Progenitor cell of endocrine pancreas (in vitro differentiated cells): ENCODE data around the gene DNAH7. TPM values are rescaled to one million over a fixed set of nuclear protein-coding genes. Genes with fewer than 3 reads are reported as not detected.
A peak's percentile ranks its signal among the peaks of the same experiment; 100 is the strongest.

ENCODE experiments used
- DNase-seq: peaks from one replicate; pipeline ENCODE4 v3.0.0; 2021; ENCODE audit warnings: low spot score; ENCODE audit not compliant: unreplicated experiment
- H3K27ac Mint-ChIP-seq: 2 replicates; pipeline ENCODE4 v1.8.0; 2021; ENCODE audit warnings: mild to moderate bottlenecking, moderate library complexity, mixed read lengths
- H3K27me3 Mint-ChIP-seq: 2 replicates; pipeline ENCODE4 v1.8.0; 2021; ENCODE audit warnings: mixed read lengths
- H3K36me3 Mint-ChIP-seq: 2 replicates; pipeline ENCODE4 v1.8.0; 2022; ENCODE audit warnings: mixed read lengths; ENCODE audit not compliant: insufficient read depth
- H3K4me1 Mint-ChIP-seq: 2 replicates; pipeline ENCODE4 v1.8.0; 2021; ENCODE audit warnings: low read depth, mixed read lengths
- H3K4me3 Mint-ChIP-seq: 2 replicates; pipeline ENCODE4 v1.8.0; 2021; ENCODE audit warnings: low read depth, mild to moderate bottlenecking, moderate library complexity, mixed read lengths
- H3K9me3 Mint-ChIP-seq: 2 replicates; pipeline ENCODE4 v1.8.0; 2021; ENCODE audit warnings: low read depth, mixed read lengths
- CTCF ChIP-seq: fragments of 200-600 bp; sonication (generic); IDR thresholded peaks from one replicate; pipeline ENCODE4 v1.5.0; 2021; ENCODE audit warnings: antibody characterized with exemption, mild to moderate bottlenecking; ENCODE audit not compliant: unreplicated experiment
- long read RNA-seq: library from polyadenylated mRNA; unstranded; transcript quantifications from one replicate; pipeline ENCODE4 v2.0.0, GENCODE V29; 2020
- total RNA-seq: library from RNA; stranded (reverse); gene quantifications from 2 replicates; pipeline ENCODE4 v1.2.1, GENCODE V29; 2021

Gene DNAH7
- 5.7 and 5.9 TPM in 2 replicates for total RNA-seq
- long read RNA-seq, partial matches to known transcripts: 8 of 14 reads
- long read RNA-seq, other reads (novel, unspliced or antisense): 6 of 14 reads

DNA sequence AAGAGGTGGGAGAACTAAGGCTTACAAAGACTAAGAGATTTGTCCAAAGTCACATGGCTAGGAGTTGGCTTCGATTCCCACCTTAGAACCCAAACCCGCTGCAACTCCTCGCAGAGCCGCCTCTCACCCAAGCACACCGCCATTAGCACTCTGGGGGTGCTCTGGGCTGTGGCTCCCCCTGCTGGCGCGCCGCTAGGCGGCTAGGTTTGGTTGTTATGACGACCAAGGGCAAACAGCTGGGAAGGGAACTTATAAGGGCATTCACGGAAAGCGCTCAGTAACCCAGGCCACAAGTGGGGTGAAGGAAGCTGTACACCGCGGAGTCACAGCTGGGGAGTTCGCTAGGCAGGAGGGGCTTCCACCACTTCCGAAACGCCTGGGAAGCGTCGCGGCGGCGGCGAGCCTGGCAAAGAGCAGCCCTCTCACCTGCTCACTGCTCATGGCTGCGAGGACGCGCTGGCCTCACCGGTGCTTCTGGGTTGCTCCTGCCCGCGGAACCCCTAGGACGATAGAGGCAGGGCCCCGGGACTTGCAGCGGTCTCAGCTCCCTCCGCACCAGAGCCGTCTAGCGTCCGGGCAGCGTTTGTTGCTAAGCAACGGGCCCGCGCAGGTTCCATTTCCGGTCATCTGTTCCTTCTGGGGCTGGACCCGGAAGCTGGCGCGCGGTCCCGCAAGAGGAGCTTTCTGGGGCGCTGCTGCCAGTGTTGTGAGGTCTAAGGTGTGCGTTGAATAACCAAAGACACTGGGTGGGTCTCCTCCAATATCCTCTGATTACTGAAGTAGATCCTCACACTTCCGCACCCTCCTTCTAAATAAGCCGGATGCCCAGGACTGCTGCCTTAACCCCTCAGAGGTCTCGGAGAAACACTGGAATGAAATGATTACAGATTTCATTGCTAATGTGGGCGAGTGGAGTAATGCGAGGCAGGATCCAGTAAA, at the start of gene DNAH7:
Gene DNAH7 (minus strand): TSS at position 567 of the 939 bp plus-strand sequence. CDS start 126 bp downstream, at position 441.
- Mint-ChIP-seq H3K27me3 (no peaks in the 10 kb centered on the region), H3K4me3 (peak within 1 kb of the TSS; percentile 95), H3K4me1 (peaks cover 3% of the 10 kb centered on the region), H3K36me3 (no peaks in the 10 kb centered on the region), H3K9me3 (peaks cover 3% of the 10 kb centered on the region), H3K27ac (peak within 1 kb of the TSS; percentile 94)
- DNase-seq: peak; percentile 80
- TF ChIP-seq CTCF: peak; percentile 97

- peaks cover 16% of the 10 kb centered on the region for H3K4me1 Mint-ChIP-seq
- H3K4me3 Mint-ChIP-seq: no peak overlapping the region
- no peak for TF ChIP-seq CTCF
- no peaks in the 10 kb centered on the region for H3K36me3 Mint-ChIP-seq
- H3K9me3 Mint-ChIP-seq: no peaks in the 10 kb centered on the region
- H3K27me3 Mint-ChIP-seq: no peaks in the 10 kb centered on the region
- no peak overlapping the region for H3K27ac Mint-ChIP-seq
- DNase-seq: no peak
Measured at GRCh38 chr2:196117214-196117705, 48.6 kb upstream of the DNAH7 start.

DNA sequence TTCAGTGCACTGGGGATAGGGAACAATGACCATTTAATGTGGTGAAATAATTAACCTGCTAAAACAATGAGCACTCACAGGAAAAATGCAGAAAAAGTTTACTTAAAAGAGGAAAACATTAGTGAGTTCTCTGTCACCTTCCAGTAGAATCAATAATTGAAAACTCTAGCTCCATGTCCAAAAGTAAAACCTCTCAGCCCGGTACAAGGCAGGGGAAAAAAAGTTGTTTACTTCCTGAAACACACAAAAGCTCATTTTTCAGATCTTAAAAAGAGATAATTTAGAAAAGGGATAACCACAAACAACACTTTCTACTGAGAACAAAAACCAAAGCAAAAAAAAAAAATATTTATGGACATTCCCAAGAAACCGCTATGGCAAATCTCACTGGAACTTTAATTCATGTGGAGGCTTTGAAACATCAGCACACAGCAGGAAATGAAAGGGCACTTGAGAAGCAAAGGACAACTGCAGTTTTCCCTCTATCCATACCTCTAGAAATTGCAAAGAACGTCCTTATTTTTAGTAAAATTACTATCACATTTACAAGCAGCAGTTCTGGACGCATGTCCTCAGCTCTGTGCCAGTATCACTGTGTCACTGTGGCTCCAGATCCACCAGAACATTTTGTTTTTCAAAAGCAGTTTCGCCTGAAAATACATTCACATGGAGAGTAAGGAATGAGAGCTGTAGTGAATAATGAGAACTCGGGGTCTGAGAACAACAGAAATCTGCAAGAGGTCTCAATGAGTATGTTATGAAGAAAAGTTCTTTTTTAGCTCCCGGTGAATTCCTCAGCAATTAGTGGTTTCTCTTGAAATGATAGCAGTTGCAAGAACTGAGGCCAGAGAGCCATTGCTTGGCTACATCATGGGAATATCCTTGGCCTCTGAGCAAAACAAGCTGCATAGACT, 44.7 kb upstream of the DNAH7 start:
- Mint-ChIP-seq H3K9me3 (no peaks in the 10 kb centered on the region), H3K36me3 (no peaks in the 10 kb centered on the region), H3K4me1 (peaks cover 19% of the 10 kb centered on the region), H3K27ac (peak overlapping the region; percentile 90), H3K27me3 (no peaks in the 10 kb centered on the region), H3K4me3 (no peak overlapping the region)
- DNase-seq: no peak
- no peak for TF ChIP-seq CTCF

- H3K27me3 Mint-ChIP-seq: no peaks in the 10 kb centered on the region
- no peaks in the 10 kb centered on the region for H3K9me3 Mint-ChIP-seq
- H3K4me3 Mint-ChIP-seq: no peak overlapping the region
- no peak for DNase-seq
- no peaks in the 10 kb centered on the region for H3K36me3 Mint-ChIP-seq
- H3K27ac Mint-ChIP-seq: peak overlapping the region; percentile 90
- no peak for TF ChIP-seq CTCF
- peaks cover 19% of the 10 kb centered on the region for H3K4me1 Mint-ChIP-seq
Measured at GRCh38 chr2:196112418-196113034, 43.9 kb upstream of the DNAH7 start.

GRCh38 chr2:196108604-196109003, 40.0 kb upstream of the DNAH7 start:
- Mint-ChIP-seq H3K4me3 (no peak overlapping the region), H3K27me3 (no peaks in the 10 kb centered on the region), H3K4me1 (peaks cover 15% of the 10 kb centered on the region), H3K27ac (no peak overlapping the region), H3K36me3 (no peaks in the 10 kb centered on the region), H3K9me3 (no peaks in the 10 kb centered on the region)
- TF ChIP-seq CTCF: no peak
- DNase-seq: no peak
